T-helper 9 cell (primary cell): ENCODE data around the gene KIF4B.
"Not testable (repeated sequence)": the region's sequence is repeated elsewhere in the genome, so short reads cannot be mapped to it uniquely, and the experiment has no call there.

Source experiments
- DNase-seq: peaks from one replicate; pipeline ENCODE4 v3.0.0-alpha.2; 2020

The KIF4B gene

GRCh38 chr5:155010881-155011280 is 2.7 kb upstream of the KIF4B start:
- no peak for DNase-seq

GRCh38 chr5:155015239-155015638 is 1.7 kb downstream of the KIF4B start:
- DNase-seq = no peak

GRCh38 chr5:155017610-155018009 is 4.1 kb downstream of the KIF4B start:
- no peak for DNase-seq

GRCh38 chr5:155019601-155020226 is 6.2 kb downstream of the KIF4B start:
- no peak for DNase-seq

- DNase-seq = no peak
Observed at GRCh38 chr5:155021842-155022241, 8.3 kb downstream of the KIF4B start.

- no peak for DNase-seq
Observed at GRCh38 chr5:155023320-155023719, 9.8 kb downstream of the KIF4B start.

- DNase-seq = no peak
Observed at GRCh38 chr5:155024015-155024414, 10.5 kb downstream of the KIF4B start.

GRCh38 chr5:155025895-155026294 is 12.3 kb downstream of the KIF4B start:
- DNase-seq = no peak

GRCh38 chr5:155027993-155028629 is 14.6 kb downstream of the KIF4B start:
- DNase-seq = no peak

GRCh38 chr5:155029240-155029639 is 15.7 kb downstream of the KIF4B start:
- DNase-seq = no peak

GRCh38 chr5:155034145-155034744 is 20.7 kb downstream of the KIF4B start:
- DNase-seq = not testable (repeated sequence)

GRCh38 chr5:155035087-155035486 is 21.5 kb downstream of the KIF4B start:
- not testable (repeated sequence) for DNase-seq

GRCh38 chr5:155040984-155041653 is 27.6 kb downstream of the KIF4B start:
- DNase-seq = no peak

GRCh38 chr5:155044591-155044990 is 31.0 kb downstream of the KIF4B start:
- DNase-seq = no peak

GRCh38 chr5:155046591-155046990 is 33.0 kb downstream of the KIF4B start:
- no peak for DNase-seq

GRCh38 chr5:155047818-155048217 is 34.3 kb downstream of the KIF4B start:
- no peak for DNase-seq

- DNase-seq = no peak
Observed at GRCh38 chr5:155049569-155050383, 36.2 kb downstream of the KIF4B start.

- DNase-seq = no peak
Observed at GRCh38 chr5:155050384-155051019, 36.9 kb downstream of the KIF4B start.

GRCh38 chr5:155052532-155052931 is 39.0 kb downstream of the KIF4B start:
- DNase-seq = no peak

GRCh38 chr5:155053501-155053900 is 39.9 kb downstream of the KIF4B start:
- no peak for DNase-seq

- no peak for DNase-seq
Observed at GRCh38 chr5:155056644-155057269, 43.2 kb downstream of the KIF4B start.

GRCh38 chr5:155057626-155058025 is 44.1 kb downstream of the KIF4B start:
- no peak for DNase-seq
